H1 (cell line): ENCODE measurements around the gene HOXA10. TPM values are rescaled to one million over a fixed set of nuclear protein-coding genes. Genes with fewer than 3 reads are reported as not detected.

Source experiments
- EGR1 ChIP-seq: IDR thresholded peaks from 2 replicates; pipeline ENCODE4 v1.6.1; 2011; ENCODE audit warnings: low read depth, low read length, borderline replicate concordance
- FOSL1 ChIP-seq: IDR thresholded peaks from 2 replicates; pipeline ENCODE4 v1.6.1; 2011; ENCODE audit warnings: mild to moderate bottlenecking, low read depth, low read length, moderate library complexity; ENCODE audit not compliant: insufficient read depth
- GABPA ChIP-seq: IDR thresholded peaks from 2 replicates; pipeline ENCODE4 v1.6.1; 2011; ENCODE audit warnings: mild to moderate bottlenecking, low read length, moderate library complexity, borderline replicate concordance; ENCODE audit not compliant: insufficient read depth
- GTF2F1 ChIP-seq: IDR thresholded peaks from 2 replicates; pipeline ENCODE4 v1.6.1; 2012; ENCODE audit warnings: low read depth, low read length, improper control_type of control experiment, borderline replicate concordance
- RBBP5 ChIP-seq: IDR thresholded peaks from 2 replicates; pipeline ENCODE4 v1.7.1; 2012; ENCODE audit warnings: low read depth, mild to moderate bottlenecking, inconsistent platforms, low read length, moderate library complexity, borderline replicate concordance
- RNF2 ChIP-seq: fragments of 200-900, 300-1000 bp; sonication (generic); IDR thresholded peaks from 2 replicates; pipeline ENCODE4 v1.7.1; 2016; ENCODE audit warnings: borderline replicate concordance, low read depth, mild to moderate bottlenecking, antibody characterized with exemption, low read length; ENCODE audit not compliant: poor library complexity, severe bottlenecking; ENCODE audit errors: missing control alignments
- SP1 ChIP-seq: IDR thresholded peaks from 2 replicates; pipeline ENCODE4 v1.6.1; 2011; ENCODE audit warnings: low read depth, low read length
- SP2 ChIP-seq: IDR thresholded peaks from 2 replicates; pipeline ENCODE4 v1.6.1; 2012; ENCODE audit warnings: mild to moderate bottlenecking, low read length, inconsistent platforms
- SUZ12 ChIP-seq: fragments of 200-600 bp; sonication (generic); IDR thresholded peaks from 2 replicates; pipeline ENCODE4 v1.6.1; 2012; ENCODE audit warnings: mild to moderate bottlenecking, inconsistent platforms, low read length, moderate library complexity, mixed read lengths
- TAF1 ChIP-seq: IDR thresholded peaks from 2 replicates; pipeline ENCODE4 v1.6.1; 2011; ENCODE audit warnings: mild to moderate bottlenecking, low read depth, low read length
- TEAD4 ChIP-seq: IDR thresholded peaks from 2 replicates; pipeline ENCODE4 v1.6.1; 2012; ENCODE audit warnings: low read depth, low read length, inconsistent platforms, mixed read lengths
- ZNF274 ChIP-seq: IDR thresholded peaks from 2 replicates; pipeline ENCODE4 v1.7.0; 2012; ENCODE audit warnings: low read length, borderline replicate concordance; ENCODE audit errors: extremely low read depth
- polyA plus RNA-seq, 7 experiments: library from polyadenylated mRNA; depleted of rRNA in 3 of 7; stranded (reverse) in 5 of 7; unstranded in 2 of 7; fragments of >200 nt in 5 of 7; fragments of 200-250 nt in 2 of 7; gene quantifications; 1 replicate in 5 of 7; 2 replicates in 1 of 7; 4 replicates in 1 of 7; pipeline versions ENCODE4 v1.2.1 to v1.2.3, GENCODE V29; 2011 to 2013; ENCODE audit warnings: missing spikeins in 2 of 7, mixed read lengths in 2 of 7
- total RNA-seq: library from RNA; stranded (reverse); fragmentation: NEBNext Ultra II Directional; extraction: Animal tissue kit (Norgen Biotek cat#: 25700); gene quantifications from 2 replicates; pipeline ENCODE4 v1.2.1, GENCODE V29; 2021

HOXA10 gene
- total and polyA plus RNA-seq, 2 of the 8 experiments (the other 6 are each of a cell fraction or from before 2014, with no cell fraction given) = not detected

DNA sequence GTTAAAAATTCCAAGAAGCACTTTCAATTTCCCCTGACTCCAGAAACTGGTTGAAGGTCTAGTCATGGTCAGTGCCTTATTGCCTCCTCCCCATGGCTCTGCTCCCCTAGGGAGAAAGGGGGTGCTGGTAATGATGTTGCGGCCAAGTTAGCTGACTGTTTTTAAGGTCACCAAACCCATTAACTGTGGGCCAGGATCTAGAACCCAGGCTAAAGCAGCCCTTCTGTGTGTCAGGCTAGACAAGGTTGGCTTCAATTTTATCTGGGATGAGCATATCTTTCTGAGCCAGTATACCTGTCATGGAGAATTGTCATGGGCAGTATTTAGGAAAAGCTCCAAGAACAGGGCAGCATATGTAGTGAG, 36.9 kb upstream of the HOXA10 start (continued):
- TF ChIP-seq SP1 (no peak), ZNF274 (no peak), RBBP5 (no peak), SUZ12 (peak; percentile 51; the same call in 1 of the 2 replicates), GABPA (no peak), GTF2F1 (no peak), SP2 (no peak), TEAD4 (no peak), EGR1 (no peak), RNF2 (peak; percentile 5), FOSL1 (no peak), TAF1 (no peak)
